ENCODE measurements around the gene MAP2K7.

DNA sequence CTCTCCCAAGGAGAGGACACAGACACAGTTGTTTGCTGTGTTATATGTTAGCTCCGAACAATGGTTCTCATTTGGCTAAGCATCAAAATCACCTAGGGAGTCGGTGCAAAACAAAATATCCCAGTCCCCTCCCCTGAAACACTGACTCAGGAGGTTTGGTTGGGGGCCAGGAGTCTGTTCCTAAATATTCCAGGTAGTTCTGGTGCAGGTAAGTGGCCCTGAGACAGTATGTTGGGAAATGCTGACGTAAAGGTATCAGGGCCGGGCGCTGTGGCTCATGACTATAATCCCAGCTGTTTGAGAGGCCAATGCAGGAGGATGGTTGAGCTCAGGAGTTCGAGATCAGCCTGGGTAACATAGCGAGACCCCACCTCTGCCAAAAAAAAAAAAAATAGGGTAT is 2.3 kb upstream of the MAP2K7 start:
- TF ChIP-seq, protein P1, sequence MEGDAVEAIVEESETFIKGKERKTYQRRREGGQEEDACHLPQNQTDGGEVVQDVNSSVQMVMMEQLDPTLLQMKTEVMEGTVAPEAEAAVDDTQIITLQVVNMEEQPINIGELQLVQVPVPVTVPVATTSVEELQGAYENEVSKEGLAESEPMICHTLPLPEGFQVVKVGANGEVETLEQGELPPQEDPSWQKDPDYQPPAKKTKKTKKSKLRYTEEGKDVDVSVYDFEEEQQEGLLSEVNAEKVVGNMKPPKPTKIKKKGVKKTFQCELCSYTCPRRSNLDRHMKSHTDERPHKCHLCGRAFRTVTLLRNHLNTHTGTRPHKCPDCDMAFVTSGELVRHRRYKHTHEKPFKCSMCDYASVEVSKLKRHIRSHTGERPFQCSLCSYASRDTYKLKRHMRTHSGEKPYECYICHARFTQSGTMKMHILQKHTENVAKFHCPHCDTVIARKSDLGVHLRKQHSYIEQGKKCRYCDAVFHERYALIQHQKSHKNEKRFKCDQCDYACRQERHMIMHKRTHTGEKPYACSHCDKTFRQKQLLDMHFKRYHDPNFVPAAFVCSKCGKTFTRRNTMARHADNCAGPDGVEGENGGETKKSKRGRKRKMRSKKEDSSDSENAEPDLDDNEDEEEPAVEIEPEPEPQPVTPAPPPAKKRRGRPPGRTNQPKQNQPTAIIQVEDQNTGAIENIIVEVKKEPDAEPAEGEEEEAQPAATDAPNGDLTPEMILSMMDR (IDR thresholded peaks at IDR 0.05), result no peak
- TF ChIP-seq POLR2A (IDR thresholded peaks at IDR 0.05), result no peak
